Activated naive CD8-positive, alpha-beta T cell treated with anti-CD3 and anti-CD28 coated beads, Interleukin-2, amount 50 U/mL, for 24 hours (primary cell): Measurements from ENCODE around the gene SLX4IP.

Experiments
- ATAC-seq: fragments of 150-1000 bp; cut with Tn5 transposase; one replicate; pipeline ENCODE4 v1.10.0; 2021
- DNase-seq: peaks from one replicate; pipeline ENCODE4 v3.0.0; 2021
- H3K27ac Mint-ChIP-seq: one replicate; pipeline ENCODE4 v1.8.0; 2021; ENCODE audit warnings: mild to moderate bottlenecking, mixed read lengths
- H3K27me3 Mint-ChIP-seq: one replicate; pipeline ENCODE4 v1.8.0; 2021; ENCODE audit warnings: mixed read lengths
- H3K36me3 Mint-ChIP-seq: one replicate; pipeline ENCODE4 v1.8.0; 2021; ENCODE audit warnings: low read depth, mixed read lengths
- H3K4me1 Mint-ChIP-seq: one replicate; pipeline ENCODE4 v1.8.0; 2021; ENCODE audit warnings: mixed read lengths
- H3K4me3 Mint-ChIP-seq: one replicate; pipeline ENCODE4 v1.8.0; 2021; ENCODE audit warnings: mild to moderate bottlenecking, moderate library complexity, mixed read lengths
- H3K9me3 Mint-ChIP-seq: one replicate; pipeline ENCODE4 v1.8.0; 2021; ENCODE audit warnings: mixed read lengths

Gene SLX4IP

GRCh38 chr20:10523443-10523842, 88.3 kb downstream of the SLX4IP start:
- no peak for ATAC-seq
- Mint-ChIP-seq H3K36me3 (peaks cover 12% of the 10 kb centered on the region), H3K27me3 (no peaks in the 10 kb centered on the region), H3K4me1 (peaks cover 29% of the 10 kb centered on the region), H3K27ac (no peak overlapping the region), H3K4me3 (no peak overlapping the region), H3K9me3 (no peaks in the 10 kb centered on the region)
- DNase-seq = no peak

GRCh38 chr20:10524034-10524476, 89.0 kb downstream of the SLX4IP start:
- DNase-seq (no peak), ATAC-seq (no peak)
- Mint-ChIP-seq H3K27me3 (no peaks in the 10 kb centered on the region), H3K36me3 (peaks cover 12% of the 10 kb centered on the region), H3K27ac (no peak overlapping the region), H3K9me3 (no peaks in the 10 kb centered on the region), H3K4me3 (no peak overlapping the region), H3K4me1 (peaks cover 29% of the 10 kb centered on the region)

- no peaks in the 10 kb centered on the region for H3K9me3 Mint-ChIP-seq
- peaks cover 23% of the 10 kb centered on the region for H3K4me1 Mint-ChIP-seq
- ATAC-seq = peak; percentile 50
Measured at GRCh38 chr20:10524643-10525042, 89.5 kb downstream of the SLX4IP start.

GRCh38 chr20:10527781-10528180, 92.7 kb downstream of the SLX4IP start:
- H3K27me3 Mint-ChIP-seq = no peaks in the 10 kb centered on the region
- ATAC-seq (no peak), DNase-seq (no peak)
- no peak overlapping the region for H3K27ac Mint-ChIP-seq
- H3K36me3 Mint-ChIP-seq = peaks cover 5% of the 10 kb centered on the region
- H3K4me1 Mint-ChIP-seq = peaks cover 7% of the 10 kb centered on the region
- no peak overlapping the region for H3K4me3 Mint-ChIP-seq
- no peaks in the 10 kb centered on the region for H3K9me3 Mint-ChIP-seq

More at GRCh38 chr20:10524643-10525042, 89.5 kb downstream of the SLX4IP start:
- Mint-ChIP-seq H3K27me3 (no peaks in the 10 kb centered on the region), H3K4me3 (no peak overlapping the region), H3K36me3 (peaks cover 8% of the 10 kb centered on the region), H3K27ac (no peak overlapping the region)
- DNase-seq = no peak

GRCh38 chr20:10530883-10531282, 95.8 kb downstream of the SLX4IP start:
- peaks cover 5% of the 10 kb centered on the region for H3K4me1 Mint-ChIP-seq
- no peak overlapping the region for H3K4me3 Mint-ChIP-seq
- DNase-seq (no peak), ATAC-seq (no peak)
- no peaks in the 10 kb centered on the region for H3K27me3 Mint-ChIP-seq
- H3K27ac Mint-ChIP-seq = no peak overlapping the region
- H3K36me3 Mint-ChIP-seq = peaks cover 2% of the 10 kb centered on the region
- no peaks in the 10 kb centered on the region for H3K9me3 Mint-ChIP-seq

GRCh38 chr20:10531848-10532247, 96.7 kb downstream of the SLX4IP start:
- Mint-ChIP-seq H3K9me3 (no peaks in the 10 kb centered on the region), H3K4me3 (no peak overlapping the region), H3K36me3 (no peaks in the 10 kb centered on the region), H3K27me3 (no peaks in the 10 kb centered on the region), H3K27ac (no peak overlapping the region), H3K4me1 (peaks cover 4% of the 10 kb centered on the region)
- no peak for ATAC-seq
- DNase-seq = no peak

GRCh38 chr20:10532361-10532760, 97.3 kb downstream of the SLX4IP start:
- Mint-ChIP-seq H3K4me3 (no peak overlapping the region), H3K4me1 (peaks cover 4% of the 10 kb centered on the region), H3K36me3 (no peaks in the 10 kb centered on the region), H3K9me3 (no peaks in the 10 kb centered on the region), H3K27ac (no peak overlapping the region), H3K27me3 (no peaks in the 10 kb centered on the region)
- no peak for ATAC-seq
- no peak for DNase-seq

GRCh38 chr20:10536531-10536930, 101.4 kb downstream of the SLX4IP start:
- Mint-ChIP-seq H3K27ac (no peak overlapping the region), H3K27me3 (no peaks in the 10 kb centered on the region), H3K9me3 (no peaks in the 10 kb centered on the region), H3K4me1 (peaks cover 13% of the 10 kb centered on the region), H3K36me3 (no peaks in the 10 kb centered on the region), H3K4me3 (no peak overlapping the region)
- DNase-seq (no peak), ATAC-seq (no peak)

GRCh38 chr20:10537850-10538480, 102.9 kb downstream of the SLX4IP start:
- Mint-ChIP-seq H3K9me3 (no peaks in the 10 kb centered on the region), H3K4me3 (no peak overlapping the region), H3K36me3 (no peaks in the 10 kb centered on the region), H3K27ac (no peak overlapping the region), H3K4me1 (peaks cover 13% of the 10 kb centered on the region), H3K27me3 (no peaks in the 10 kb centered on the region)
- DNase-seq (no peak), ATAC-seq (no peak)

GRCh38 chr20:10538768-10539167, 103.7 kb downstream of the SLX4IP start:
- no peak overlapping the region for H3K27ac Mint-ChIP-seq
- DNase-seq (no peak), ATAC-seq (no peak)
- no peak overlapping the region for H3K4me3 Mint-ChIP-seq
- no peaks in the 10 kb centered on the region for H3K27me3 Mint-ChIP-seq
- peaks cover 13% of the 10 kb centered on the region for H3K4me1 Mint-ChIP-seq
- H3K9me3 Mint-ChIP-seq = no peaks in the 10 kb centered on the region
- H3K36me3 Mint-ChIP-seq = no peaks in the 10 kb centered on the region

- ATAC-seq = no peak
- H3K9me3 Mint-ChIP-seq = no peaks in the 10 kb centered on the region
- no peak for DNase-seq
- H3K4me3 Mint-ChIP-seq = no peak overlapping the region
- peaks cover 2% of the 10 kb centered on the region for H3K36me3 Mint-ChIP-seq
- peaks cover 13% of the 10 kb centered on the region for H3K4me1 Mint-ChIP-seq
- no peaks in the 10 kb centered on the region for H3K27me3 Mint-ChIP-seq
- no peak overlapping the region for H3K27ac Mint-ChIP-seq
Measured at GRCh38 chr20:10539818-10540553, 104.9 kb downstream of the SLX4IP start.

GRCh38 chr20:10540636-10541493, 105.8 kb downstream of the SLX4IP start:
- Mint-ChIP-seq H3K36me3 (peaks cover 2% of the 10 kb centered on the region), H3K27me3 (no peaks in the 10 kb centered on the region), H3K9me3 (no peaks in the 10 kb centered on the region), H3K27ac (no peak overlapping the region), H3K4me3 (no peak overlapping the region), H3K4me1 (peaks cover 17% of the 10 kb centered on the region)
- DNase-seq = no peak
- ATAC-seq = no peak

GRCh38 chr20:10541668-10542411, 106.7 kb downstream of the SLX4IP start:
- DNase-seq = no peak
- Mint-ChIP-seq H3K4me3 (no peak overlapping the region), H3K4me1 (peaks cover 17% of the 10 kb centered on the region), H3K36me3 (peaks cover 2% of the 10 kb centered on the region), H3K27ac (no peak overlapping the region), H3K9me3 (no peaks in the 10 kb centered on the region), H3K27me3 (no peaks in the 10 kb centered on the region)
- no peak for ATAC-seq

GRCh38 chr20:10542442-10542841, 107.3 kb downstream of the SLX4IP start:
- Mint-ChIP-seq H3K4me3 (no peak overlapping the region), H3K36me3 (peaks cover 2% of the 10 kb centered on the region), H3K9me3 (no peaks in the 10 kb centered on the region), H3K27ac (no peak overlapping the region), H3K27me3 (no peaks in the 10 kb centered on the region), H3K4me1 (peaks cover 17% of the 10 kb centered on the region)
- ATAC-seq (no peak), DNase-seq (no peak)
